Neural progenitor cell (in vitro differentiated cells): ENCODE measurements around the gene GTPBP2. TPM values are rescaled to one million over a fixed set of nuclear protein-coding genes. Genes with fewer than 3 reads are reported as not detected.

Experiments
- DNase-seq: peaks from one replicate; pipeline ENCODE4 v3.0.0-alpha.2; 2016; ENCODE audit warnings: low spot score
- H2AFZ ChIP-seq: fragments of 200-600 bp; sonication (generic); replicated peaks from 2 replicates; pipeline ENCODE4 v1.6.1; 2016; ENCODE audit warnings: antibody characterized with exemption
- H3F3A ChIP-seq: fragments of 200-600 bp; sonication (generic); 2 replicates; pipeline ENCODE4 v1.6.1; 2016; ENCODE audit warnings: antibody characterized with exemption, low read depth
- H3K27ac ChIP-seq: fragments of 200-600 bp; sonication (generic); 2 replicates; pipeline ENCODE4 v1.5.1; 2016; ENCODE audit warnings: mild to moderate bottlenecking
- H3K27me3 ChIP-seq: fragments of 200-600 bp; sonication (generic); 2 replicates; pipeline ENCODE4 v1.6.1; 2016; ENCODE audit warnings: mild to moderate bottlenecking, moderate library complexity
- H3K36me3 ChIP-seq: fragments of 200-600 bp; sonication (generic); 2 replicates; pipeline ENCODE4 v1.5.1; 2016
- H3K4me1 ChIP-seq: fragments of 200-600 bp; sonication (generic); 2 replicates; pipeline ENCODE4 v1.6.1; 2016; ENCODE audit warnings: mixed run types
- H3K4me2 ChIP-seq: fragments of 200-600 bp; sonication (generic); 2 replicates; pipeline ENCODE4 v1.6.1; 2016
- H3K4me3 ChIP-seq: fragments of 200-600 bp; sonication (generic); 2 replicates; pipeline ENCODE4 v1.5.1; 2016
- H3K79me2 ChIP-seq: fragments of 200-600 bp; sonication (generic); 2 replicates; pipeline ENCODE4 v1.6.1; 2016; ENCODE audit warnings: low read depth
- H3K9ac ChIP-seq: fragments of 200-600 bp; sonication (generic); 2 replicates; pipeline ENCODE4 v1.6.1; 2016
- H3K9me3 ChIP-seq: fragments of 200-600 bp; sonication (generic); 2 replicates; pipeline ENCODE4 v1.5.1; 2016; ENCODE audit warnings: low read depth
- H4K20me1 ChIP-seq: fragments of 200-600 bp; sonication (generic); 2 replicates; pipeline ENCODE4 v1.6.1; 2016; ENCODE audit warnings: low read depth
- H3K27ac Mint-ChIP-seq: 3 replicates; pipeline ENCODE4 v1.8.0; 2021; ENCODE audit warnings: mixed read lengths
- H3K27me3 Mint-ChIP-seq: 2 replicates; pipeline ENCODE4 v1.8.0; 2022; ENCODE audit warnings: low read depth, mild to moderate bottlenecking, inconsistent platforms, moderate library complexity, mixed read lengths; ENCODE audit not compliant: insufficient read depth
- H3K36me3 Mint-ChIP-seq: 3 replicates; pipeline ENCODE4 v1.8.0; 2021; ENCODE audit warnings: mixed read lengths
- H3K4me1 Mint-ChIP-seq: 3 replicates; pipeline ENCODE4 v1.8.0; 2021; ENCODE audit warnings: mixed read lengths
- H3K4me3 Mint-ChIP-seq: 3 replicates; pipeline ENCODE4 v1.8.0; 2021; ENCODE audit warnings: mild to moderate bottlenecking, moderate library complexity, mixed read lengths
- H3K9me3 Mint-ChIP-seq: 3 replicates; pipeline ENCODE4 v1.8.0; 2020; ENCODE audit warnings: mixed read lengths
- EZH2 ChIP-seq: fragments of 200-600 bp; sonication (generic); IDR thresholded peaks from 2 replicates; pipeline ENCODE4 v1.6.1; 2017; ENCODE audit warnings: antibody characterized with exemption, mild to moderate bottlenecking, moderate library complexity
- EZH2phosphoT487 ChIP-seq: fragments of 200-600 bp; sonication (generic); IDR thresholded peaks from 2 replicates; pipeline ENCODE4 v1.6.1; 2017; ENCODE audit warnings: antibody characterized with exemption
- total RNA-seq: library from RNA; depleted of rRNA; stranded (reverse); fragments of >200 nt; gene quantifications from 2 replicates; pipeline ENCODE4 v1.2.3, GENCODE V29; 2015; ENCODE audit warnings: low replicate concordance
- TF ChIP-seq, protein P1 (sequence below): fragments of 200-600 bp; sonication (generic); IDR thresholded peaks from 2 replicates; pipeline ENCODE4 v1.5.1; 2017; ENCODE audit warnings: antibody characterized with exemption, mild to moderate bottlenecking

GTPBP2 gene
- total RNA-seq, 1 donor from 2014 or later: 45.5 TPM

DNA sequence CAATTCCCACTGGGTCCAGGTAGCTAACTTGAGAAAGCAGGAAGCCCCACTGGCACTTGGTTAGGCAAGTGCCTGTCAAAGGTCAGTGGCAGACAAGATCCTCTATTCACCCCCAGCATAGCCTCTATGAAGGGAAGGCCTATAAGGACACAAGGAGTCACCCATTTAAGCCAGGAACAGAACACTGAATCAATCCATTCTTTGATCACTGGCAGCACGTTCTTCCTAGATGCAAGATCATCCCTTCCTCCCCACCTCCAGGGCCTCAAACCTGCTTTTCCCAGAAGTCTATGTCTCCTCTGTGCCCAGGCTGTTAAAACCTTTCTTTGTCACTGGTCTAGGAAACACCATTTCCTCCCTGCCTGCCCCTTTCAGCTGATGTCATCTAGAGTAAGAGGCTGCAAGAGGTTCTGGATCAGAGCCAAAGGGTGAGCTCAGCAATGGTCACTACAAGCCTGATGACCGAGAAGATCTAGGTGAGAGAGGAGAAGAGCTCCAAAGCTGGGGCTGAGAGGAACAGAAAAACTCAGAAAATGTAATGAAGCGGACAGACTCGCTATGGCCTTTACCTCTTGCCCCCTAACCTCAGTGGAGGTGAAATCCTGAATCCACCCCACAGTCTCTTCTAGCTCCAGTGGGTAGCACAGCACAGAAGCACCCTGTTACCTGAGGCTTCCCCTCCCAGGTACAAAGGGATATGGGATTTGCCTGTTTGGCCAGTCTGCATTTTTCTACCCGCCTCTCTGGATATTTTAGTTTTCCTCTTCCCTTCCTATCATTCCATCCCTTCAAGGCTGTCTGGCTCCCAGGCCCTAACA is 1.8 kb downstream of the GTPBP2 start:
- no peaks in the 10 kb centered on the region for H3K36me3 ChIP-seq
- Mint-ChIP-seq H3K36me3 (peaks cover 39% of the 10 kb centered on the region), H3K4me1 (peaks cover 31% of the 10 kb centered on the region), H3K9me3 (no peaks in the 10 kb centered on the region), H3K27me3 (no peaks in the 10 kb centered on the region), H3K4me3 (peak overlapping the region; percentile 97), H3K27ac (no peak overlapping the region)
- H3K27ac ChIP-seq: no peak overlapping the region
- peaks cover 10% of the 10 kb centered on the region for H4K20me1 ChIP-seq
- H3K79me2 ChIP-seq: peaks cover 19% of the 10 kb centered on the region
- no peaks in the 10 kb centered on the region for H3K9me3 ChIP-seq
- no peaks in the 10 kb centered on the region for H3K27me3 ChIP-seq
- peak overlapping the region; percentile 89 for H3K4me3 ChIP-seq
- no peak overlapping the region for H3K9ac ChIP-seq
- H3K4me2 ChIP-seq: peak overlapping the region; percentile 87
- H2AFZ ChIP-seq: no peak overlapping the region
- no peak for DNase-seq
- H3F3A ChIP-seq: peaks cover 19% of the 10 kb centered on the region
- H3K4me1 ChIP-seq: peaks cover 3% of the 10 kb centered on the region
- TF ChIP-seq EZH2phosphoT487 (no peak), EZH2 (no peak)
- TF ChIP-seq, protein P1, sequence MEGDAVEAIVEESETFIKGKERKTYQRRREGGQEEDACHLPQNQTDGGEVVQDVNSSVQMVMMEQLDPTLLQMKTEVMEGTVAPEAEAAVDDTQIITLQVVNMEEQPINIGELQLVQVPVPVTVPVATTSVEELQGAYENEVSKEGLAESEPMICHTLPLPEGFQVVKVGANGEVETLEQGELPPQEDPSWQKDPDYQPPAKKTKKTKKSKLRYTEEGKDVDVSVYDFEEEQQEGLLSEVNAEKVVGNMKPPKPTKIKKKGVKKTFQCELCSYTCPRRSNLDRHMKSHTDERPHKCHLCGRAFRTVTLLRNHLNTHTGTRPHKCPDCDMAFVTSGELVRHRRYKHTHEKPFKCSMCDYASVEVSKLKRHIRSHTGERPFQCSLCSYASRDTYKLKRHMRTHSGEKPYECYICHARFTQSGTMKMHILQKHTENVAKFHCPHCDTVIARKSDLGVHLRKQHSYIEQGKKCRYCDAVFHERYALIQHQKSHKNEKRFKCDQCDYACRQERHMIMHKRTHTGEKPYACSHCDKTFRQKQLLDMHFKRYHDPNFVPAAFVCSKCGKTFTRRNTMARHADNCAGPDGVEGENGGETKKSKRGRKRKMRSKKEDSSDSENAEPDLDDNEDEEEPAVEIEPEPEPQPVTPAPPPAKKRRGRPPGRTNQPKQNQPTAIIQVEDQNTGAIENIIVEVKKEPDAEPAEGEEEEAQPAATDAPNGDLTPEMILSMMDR: no peak

- peaks cover 51% of the 10 kb centered on the region for H3K36me3 Mint-ChIP-seq
- Histone ChIP-seq H3K4me3 (no peak overlapping the region), H3K36me3 (no peaks in the 10 kb centered on the region), H3F3A (peaks cover 16% of the 10 kb centered on the region), H3K27ac (no peak overlapping the region), H4K20me1 (peaks cover 10% of the 10 kb centered on the region), H3K27me3 (no peaks in the 10 kb centered on the region), H3K79me2 (peaks cover 19% of the 10 kb centered on the region), H3K9ac (no peak overlapping the region), H3K9me3 (no peaks in the 10 kb centered on the region), H3K4me1 (peaks cover 3% of the 10 kb centered on the region), H2AFZ (no peak overlapping the region), H3K4me2 (no peak overlapping the region)
- no peak for TF ChIP-seq EZH2phosphoT487
- DNase-seq: no peak
- H3K27me3 Mint-ChIP-seq: no peaks in the 10 kb centered on the region
- no peak overlapping the region for H3K27ac Mint-ChIP-seq
- H3K9me3 Mint-ChIP-seq: no peaks in the 10 kb centered on the region
- H3K4me1 Mint-ChIP-seq: peaks cover 26% of the 10 kb centered on the region
- H3K4me3 Mint-ChIP-seq: no peak overlapping the region
Measured at GRCh38 chr6:43625393-43625992, 3.6 kb downstream of the GTPBP2 start.

DNA sequence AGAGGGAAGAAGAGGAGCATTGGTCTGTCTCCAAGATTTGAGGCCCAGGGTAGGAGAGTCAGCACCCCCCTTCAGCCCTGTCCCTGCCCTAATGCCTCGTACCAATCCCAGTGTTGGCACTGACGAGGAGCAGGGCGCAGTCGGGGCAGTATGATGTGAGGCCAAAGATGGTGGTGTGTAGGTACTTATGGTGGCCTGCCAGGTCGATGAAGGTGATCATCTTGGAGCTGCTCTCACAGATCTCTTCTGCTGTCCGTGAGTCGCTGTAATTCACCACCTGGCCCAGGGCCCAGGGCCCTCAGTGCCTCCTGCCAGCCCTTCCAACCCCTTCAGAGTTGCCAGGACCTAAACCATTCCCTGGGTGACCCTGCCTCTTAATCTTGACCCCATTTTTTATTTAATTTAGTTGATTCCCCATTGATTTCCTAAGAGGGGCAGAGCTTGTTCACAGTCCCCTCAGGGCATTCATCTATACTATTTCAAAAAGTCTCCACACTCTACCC is 4.2 kb downstream of the GTPBP2 start:
- no peaks in the 10 kb centered on the region for H3K9me3 Mint-ChIP-seq

More for the DNA sequence above, 4.2 kb downstream of the GTPBP2 start:
- Mint-ChIP-seq H3K27me3 (no peaks in the 10 kb centered on the region), H3K36me3 (peaks cover 51% of the 10 kb centered on the region), H3K27ac (no peak overlapping the region), H3K4me3 (no peak overlapping the region), H3K4me1 (peaks cover 20% of the 10 kb centered on the region)
- H4K20me1 ChIP-seq: peaks cover 10% of the 10 kb centered on the region
- no peak overlapping the region for H3K9ac ChIP-seq
- H2AFZ ChIP-seq: no peak overlapping the region
- H3K4me3 ChIP-seq: no peak overlapping the region
- H3K9me3 ChIP-seq: no peaks in the 10 kb centered on the region
- no peak overlapping the region for H3K27ac ChIP-seq
- peaks cover 19% of the 10 kb centered on the region for H3K79me2 ChIP-seq
- H3K36me3 ChIP-seq: no peaks in the 10 kb centered on the region
- no peak for DNase-seq
- H3K27me3 ChIP-seq: no peaks in the 10 kb centered on the region
- TF ChIP-seq, protein P1: no peak
- TF ChIP-seq EZH2: no peak
- no peak for TF ChIP-seq EZH2phosphoT487
- H3K4me1 ChIP-seq: peaks cover 3% of the 10 kb centered on the region
- no peak overlapping the region for H3K4me2 ChIP-seq
- peaks cover 13% of the 10 kb centered on the region for H3F3A ChIP-seq
